ENCODE results near the gene MYBBP1A. TPM values are rescaled to one million over a fixed set of nuclear protein-coding genes. Genes with fewer than 3 reads are reported as not detected.

Gene MYBBP1A
- total RNA-seq, 4 donors from 2014 or later, result 25.4 to 148 (median 81.5) TPM

GRCh38 chr17:4577386-4577993, 22.3 kb upstream of the MYBBP1A start:
- no peak overlapping the region for H3K4me3 ChIP-seq
- DNase-seq, result no peak
- H3K4me1 ChIP-seq, result no peaks in the 10 kb centered on the region
- H3K36me3 ChIP-seq, result no peaks in the 10 kb centered on the region
- in situ Hi-C loops (cut with MboI; ENCODE audit: low pct_ligation_motif_present in 1 of 4, low pct_unique_long_range_greater_than_20kb in 1 of 4, low sequenced_read_pairs in 3 of 4), result loop anchor here in 2 of 4 donors (10.0 kb wide), 1 partner anchor 47 kb away; no protein-coding TSS in a partner anchor
- intact Hi-C loops (cut with DNase I; ENCODE audit: low total_unique reads), result no loop called here
- no peak overlapping the region for H3K27ac ChIP-seq
- 82% methylated on average over 8 of the region's 8 CpGs; no CpG with 5 or more reads in 1 of the 2 donors for WGBS, 2 donors (ENCODE audit: low coverage in 1 of 2)
- H3K27me3 ChIP-seq, result peaks cover 11% of the 10 kb centered on the region
- H3K9me3 ChIP-seq, result no peaks in the 10 kb centered on the region
- TF ChIP-seq POLR2A (IDR thresholded peaks at IDR 0.05), result no peak
- TF ChIP-seq POLR2AphosphoS5 (IDR thresholded peaks at IDR 0.05), result no peak
- TF ChIP-seq CTCF (IDR thresholded peaks at IDR 0.05), result no peak
- no peak for TF ChIP-seq EP300 (IDR thresholded peaks at IDR 0.05; ENCODE audit: low read depth)

GRCh38 chr17:4576729-4577322, 21.6 kb upstream of the MYBBP1A start:
- whole genome bisulfite sequencing, 2 donors (ENCODE audit: low coverage in 1 of 2), result 79% methylated on average over 17 of the region's 18 CpGs; no CpG with 5 or more reads in 1 of the 2 donors
- no peak for DNase-seq
- no peak for TF ChIP-seq POLR2AphosphoS5 (IDR thresholded peaks at IDR 0.05)
- TF ChIP-seq EP300 (IDR thresholded peaks at IDR 0.05; ENCODE audit: low read depth), result no peak
- Histone ChIP-seq H3K4me1 (no peaks in the 10 kb centered on the region), H3K27me3 (peaks cover 4% of the 10 kb centered on the region), H3K27ac (no peak overlapping the region), H3K9me3 (no peaks in the 10 kb centered on the region), H3K36me3 (no peaks in the 10 kb centered on the region), H3K4me3 (no peak overlapping the region)
- intact Hi-C loops (cut with DNase I; ENCODE audit: low total_unique reads) (no loop called here), in situ Hi-C loops (cut with MboI; ENCODE audit: low pct_ligation_motif_present in 1 of 4, low pct_unique_long_range_greater_than_20kb in 1 of 4, low sequenced_read_pairs in 3 of 4) (loop anchor here in 2 of 4 donors (10.0 kb wide), 1 partner anchor 48 kb away; no protein-coding TSS in a partner anchor)

- DNase-seq, result no peak
- 70 to 74% methylated on average over 6 of the region's 6 CpGs for WGBS, 2 donors (ENCODE audit: low coverage in 1 of 2)
- in situ Hi-C loops (cut with MboI; ENCODE audit: low pct_ligation_motif_present in 1 of 4, low pct_unique_long_range_greater_than_20kb in 1 of 4, low sequenced_read_pairs in 3 of 4) (loop anchor here in 2 of 4 donors (10.0 kb wide), 1 partner anchor 49 kb away; no protein-coding TSS in a partner anchor), intact Hi-C loops (cut with DNase I; ENCODE audit: low total_unique reads) (no loop called here)
- H3K9me3 ChIP-seq, result no peaks in the 10 kb centered on the region
- H3K36me3 ChIP-seq, result no peaks in the 10 kb centered on the region
- H3K27me3 ChIP-seq, result no peaks in the 10 kb centered on the region
- H3K4me3 ChIP-seq, result no peak overlapping the region
- no peak overlapping the region for H3K27ac ChIP-seq
- TF ChIP-seq POLR2A (IDR thresholded peaks at IDR 0.05) (no peak), EP300 (IDR thresholded peaks at IDR 0.05; ENCODE audit: low read depth) (no peak), CTCF (IDR thresholded peaks at IDR 0.05) (no peak), POLR2AphosphoS5 (IDR thresholded peaks at IDR 0.05) (no peak)
- H3K4me1 ChIP-seq, result no peaks in the 10 kb centered on the region
Observed at GRCh38 chr17:4576161-4576558, 21.0 kb upstream of the MYBBP1A start.

GRCh38 chr17:4574448-4575045, 19.4 kb upstream of the MYBBP1A start:
- H3K36me3 ChIP-seq, result no peaks in the 10 kb centered on the region
- no peaks in the 10 kb centered on the region for H3K27me3 ChIP-seq
- no peaks in the 10 kb centered on the region for H3K9me3 ChIP-seq
- H3K4me1 ChIP-seq, result no peaks in the 10 kb centered on the region
- intact Hi-C loops (cut with DNase I; ENCODE audit: low total_unique reads), result no loop called here
- in situ Hi-C loops (cut with MboI; ENCODE audit: low pct_ligation_motif_present in 1 of 4, low pct_unique_long_range_greater_than_20kb in 1 of 4, low sequenced_read_pairs in 3 of 4), result loop anchor here in 2 of 4 donors (10.0 kb wide), 1 partner anchor 50 kb away; no protein-coding TSS in a partner anchor
- TF ChIP-seq CTCF (IDR thresholded peaks at IDR 0.05) (no peak), POLR2A (IDR thresholded peaks at IDR 0.05) (no peak), EP300 (IDR thresholded peaks at IDR 0.05; ENCODE audit: low read depth) (no peak), POLR2AphosphoS5 (IDR thresholded peaks at IDR 0.05) (no peak)
- 80 to 99% methylated on average over 2 to 9 of the region's 9 CpGs for WGBS, 2 donors (ENCODE audit: low coverage in 1 of 2)
- DNase-seq, result no peak
- H3K27ac ChIP-seq, result no peak overlapping the region
- H3K4me3 ChIP-seq, result no peak overlapping the region
